GM06990 (cell line): Measurements from ENCODE around the gene S1PR5.
"Not testable (repeated sequence)": the region's sequence is repeated elsewhere in the genome, so short reads cannot be mapped to it uniquely, and the experiment has no call there.

Experiments
- DNase-seq: peaks from one replicate; pipeline ENCODE4 v3.0.0-alpha.2; 2011; ENCODE audit not compliant: insufficient read length; ENCODE audit errors: extremely low read depth
- H3K27me3 ChIP-seq: replicated peaks from 2 replicates; pipeline ENCODE4 v1.6.0; 2011; ENCODE audit warnings: low read length; ENCODE audit not compliant: control insufficient read depth, insufficient read depth
- H3K36me3 ChIP-seq: 2 replicates; pipeline ENCODE4 v1.5.1; 2011; ENCODE audit warnings: low read length; ENCODE audit not compliant: control insufficient read depth, insufficient read depth
- H3K4me3 ChIP-seq: replicated peaks from 2 replicates; pipeline ENCODE4 v1.5.1; 2011; ENCODE audit warnings: low read depth, mild to moderate bottlenecking, control low read depth, low read length
- CTCF ChIP-seq: IDR thresholded peaks from 2 replicates; pipeline ENCODE4 v1.5.1; 2011; ENCODE audit warnings: low read length, control low read depth, mild to moderate bottlenecking, inconsistent platforms; ENCODE audit not compliant: insufficient read depth, poor library complexity, severe bottlenecking

The S1PR5 gene

GRCh38 chr19:10543420-10544241 is 26.4 kb upstream of the S1PR5 start, which contains the start of gene ATG4D:
Gene ATG4D, plus strand, starts transcription at chr19:10543904. Its CDS starts 187 bp downstream, at chr19:10544091.
- DNase-seq, result peak; percentile 79
- peak within 1 kb of the TSS; percentile 85 for H3K4me3 ChIP-seq
- TF ChIP-seq CTCF, result no peak
- peaks cover 8% of the 10 kb centered on the region for H3K36me3 ChIP-seq
- H3K27me3 ChIP-seq, result no peaks in the 10 kb centered on the region; the same call in 1 of the 2 replicates

- DNase-seq, result no peak
- Histone ChIP-seq H3K4me3 (no peak overlapping the region; the same call in 1 of the 2 replicates), H3K27me3 (no peaks in the 10 kb centered on the region; the same call in 1 of the 2 replicates), H3K36me3 (peaks cover 8% of the 10 kb centered on the region)
- no peak for TF ChIP-seq CTCF
These were observed 25.8 kb upstream of the S1PR5 start for GRCh38 chr19:10543059-10543419.

GRCh38 chr19:10539016-10539415 is 21.8 kb upstream of the S1PR5 start:
- not testable (repeated sequence) for H3K36me3 ChIP-seq, DNase-seq, H3K4me3 ChIP-seq, H3K27me3 ChIP-seq

GRCh38 chr19:10538204-10538983 is 21.1 kb upstream of the S1PR5 start:
- no peak overlapping the region for H3K4me3 ChIP-seq
- no peak for TF ChIP-seq CTCF

GRCh38 chr19:10537668-10538067 is 20.4 kb upstream of the S1PR5 start:
- Histone ChIP-seq H3K4me3 (no peak overlapping the region), H3K36me3 (no peaks in the 10 kb centered on the region), H3K27me3 (no peaks in the 10 kb centered on the region; the same call in 1 of the 2 replicates)
- DNase-seq, result no peak
- TF ChIP-seq CTCF, result no peak

More at GRCh38 chr19:10538204-10538983, 21.1 kb upstream of the S1PR5 start:
- DNase-seq, result no peak
- Histone ChIP-seq H3K36me3 (no peaks in the 10 kb centered on the region), H3K27me3 (no peaks in the 10 kb centered on the region; the same call in 1 of the 2 replicates)

- no peak overlapping the region for H3K4me3 ChIP-seq
- no peaks in the 10 kb centered on the region for H3K27me3 ChIP-seq
- DNase-seq, result no peak
- H3K36me3 ChIP-seq, result no peaks in the 10 kb centered on the region
- no peak for TF ChIP-seq CTCF
These were observed 18.4 kb upstream of the S1PR5 start for GRCh38 chr19:10535613-10536012.
